Hematopoietic multipotent progenitor cell (in vitro differentiated cells): ENCODE data around the gene PATL1. TPM values are rescaled to one million over a fixed set of nuclear protein-coding genes. Genes with fewer than 3 reads are reported as not detected.
"Not testable (repeated sequence)": the region's sequence is repeated elsewhere in the genome, so short reads cannot be mapped to it uniquely, and the experiment has no call there.

Experiments used
- DNase-seq, 3 donors: peaks; one replicate each; pipeline ENCODE4 v3.0.0-alpha.2; 2011 to 2015; ENCODE audit warnings: low read depth in 2 of 3, low spot score in 2 of 3
- total RNA-seq: library from RNA; depleted of rRNA; stranded (reverse); fragments of >200 nt; gene quantifications from one replicate; pipeline ENCODE4 v1.2.3, GENCODE V29; 2012

PATL1 gene, protein sequence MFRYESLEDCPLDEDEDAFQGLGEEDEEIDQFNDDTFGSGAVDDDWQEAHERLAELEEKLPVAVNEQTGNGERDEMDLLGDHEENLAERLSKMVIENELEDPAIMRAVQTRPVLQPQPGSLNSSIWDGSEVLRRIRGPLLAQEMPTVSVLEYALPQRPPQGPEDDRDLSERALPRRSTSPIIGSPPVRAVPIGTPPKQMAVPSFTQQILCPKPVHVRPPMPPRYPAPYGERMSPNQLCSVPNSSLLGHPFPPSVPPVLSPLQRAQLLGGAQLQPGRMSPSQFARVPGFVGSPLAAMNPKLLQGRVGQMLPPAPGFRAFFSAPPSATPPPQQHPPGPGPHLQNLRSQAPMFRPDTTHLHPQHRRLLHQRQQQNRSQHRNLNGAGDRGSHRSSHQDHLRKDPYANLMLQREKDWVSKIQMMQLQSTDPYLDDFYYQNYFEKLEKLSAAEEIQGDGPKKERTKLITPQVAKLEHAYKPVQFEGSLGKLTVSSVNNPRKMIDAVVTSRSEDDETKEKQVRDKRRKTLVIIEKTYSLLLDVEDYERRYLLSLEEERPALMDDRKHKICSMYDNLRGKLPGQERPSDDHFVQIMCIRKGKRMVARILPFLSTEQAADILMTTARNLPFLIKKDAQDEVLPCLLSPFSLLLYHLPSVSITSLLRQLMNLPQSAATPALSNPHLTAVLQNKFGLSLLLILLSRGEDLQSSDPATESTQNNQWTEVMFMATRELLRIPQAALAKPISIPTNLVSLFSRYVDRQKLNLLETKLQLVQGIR
- total RNA-seq = 8.3 TPM

- DNase-seq = peak; percentile 96 to 100 (median 99)
These were observed at the start of gene PATL1 for GRCh38 chr11:59668950-59669610. Gene PATL1, minus strand, starts transcription at chr11:59669037. Its CDS starts 142 bp downstream, at chr11:59668895.

DNA sequence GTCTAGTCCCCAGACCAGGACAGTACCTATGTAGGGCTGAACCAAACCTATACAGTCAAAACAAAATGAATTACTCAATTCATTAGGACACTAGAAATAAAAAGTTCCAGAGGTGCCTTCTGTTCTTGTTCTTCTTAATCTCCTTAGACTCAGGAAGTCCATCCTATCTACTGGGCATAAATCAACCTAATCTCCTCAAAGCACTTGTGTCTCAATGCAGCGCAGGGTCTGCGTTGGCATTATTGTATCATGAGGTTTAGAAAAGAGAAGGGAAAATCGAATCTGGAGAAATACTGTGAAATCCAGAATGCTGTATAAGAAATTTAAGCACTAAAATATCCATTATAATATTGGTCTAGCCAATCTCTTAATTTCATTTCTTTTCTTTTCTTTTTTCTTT, 47.2 kb upstream of the PATL1 start:
- DNase-seq = peak in 1 of 3 donors; percentile 25

GRCh38 chr11:59713745-59714144, 44.9 kb upstream of the PATL1 start, which contains the start of gene OR10V1:
Gene OR10V1, minus strand, starts transcription at chr11:59713845. Its CDS starts 0 bp downstream, at chr11:59713845.
- DNase-seq = no peak

- DNase-seq = no peak
These were observed 41.5 kb upstream of the PATL1 start for GRCh38 chr11:59710136-59710847.

DNA sequence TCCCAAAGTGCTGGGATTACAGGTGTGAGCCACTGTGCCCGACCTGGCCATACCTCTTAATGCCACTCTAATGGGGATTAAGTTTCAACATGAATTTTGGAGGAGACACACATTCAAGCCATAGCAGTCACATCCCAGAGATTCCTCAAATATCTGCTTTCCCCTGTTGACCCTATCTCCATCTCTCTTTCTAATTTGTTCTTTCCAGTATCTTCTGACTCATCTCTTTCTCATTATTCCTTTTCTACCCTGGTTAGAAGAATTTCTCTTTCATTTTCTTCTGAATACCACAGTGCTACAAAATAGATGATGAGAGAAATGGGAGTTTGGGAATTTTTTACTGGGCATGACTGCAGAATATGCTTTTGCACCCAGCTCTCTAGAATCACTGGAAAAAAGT, 39.7 kb upstream of the PATL1 start:
- no peak for DNase-seq

GRCh38 chr11:59707371-59707770, 38.5 kb upstream of the PATL1 start:
- no peak for DNase-seq

DNA sequence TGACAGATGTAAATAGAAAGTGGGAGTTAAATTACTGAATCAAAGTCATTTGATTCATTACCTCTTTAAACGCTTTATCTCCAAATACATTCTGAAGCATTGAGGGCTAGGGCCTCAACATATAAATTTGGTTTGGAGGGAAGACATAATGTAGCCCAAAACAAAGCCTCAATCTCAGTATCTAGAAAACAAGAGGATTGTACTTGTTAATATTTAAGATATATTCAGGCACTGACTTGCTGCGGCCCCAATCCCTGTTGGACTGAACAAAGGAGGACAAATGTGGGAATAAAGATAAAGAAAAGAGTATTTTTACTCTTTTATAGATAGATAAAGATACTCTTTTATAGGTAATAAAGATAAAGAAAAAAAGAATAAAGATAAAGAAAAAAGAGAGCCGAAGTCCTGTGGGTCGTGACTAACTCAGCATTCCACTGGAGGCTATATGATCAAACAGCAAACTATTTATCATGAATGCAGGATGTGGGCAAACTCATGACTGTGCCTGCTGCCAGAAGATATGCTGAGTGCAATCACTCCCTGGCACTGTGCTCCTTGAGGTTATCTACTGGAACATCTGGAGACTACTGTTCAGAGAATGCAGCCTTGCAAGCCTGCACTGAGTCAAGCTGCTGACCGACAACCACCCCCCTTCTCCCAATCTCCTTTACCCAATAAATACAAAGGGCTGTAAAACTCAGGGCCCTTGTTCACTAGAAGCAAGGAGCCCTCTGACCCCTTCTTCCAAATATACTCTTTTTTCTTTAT, 37.9 kb upstream of the PATL1 start:
- DNase-seq = peak in 2 of 3 donors; percentile 36 to 40

GRCh38 chr11:59705294-59705693, 36.5 kb upstream of the PATL1 start:
- DNase-seq = no peak

DNA sequence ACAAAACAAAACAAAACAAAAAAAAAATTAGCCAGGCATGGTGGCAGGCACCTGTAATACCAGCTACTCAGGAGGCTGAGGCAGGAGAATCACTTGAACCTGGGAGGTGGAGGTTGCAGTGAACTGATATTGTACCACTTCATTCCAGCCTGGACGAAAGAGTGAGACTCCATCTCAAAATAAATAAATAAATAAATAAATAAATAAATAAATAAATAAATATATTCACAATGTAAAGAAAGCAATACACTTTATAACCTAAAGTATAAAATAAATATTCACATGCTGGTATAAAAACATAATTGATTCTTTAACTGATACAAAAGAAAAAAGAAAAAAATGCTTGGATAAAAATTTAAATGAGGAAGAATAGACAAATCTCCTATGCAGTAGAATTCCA, 34.7 kb upstream of the PATL1 start:
- DNase-seq = not testable (repeated sequence)

DNA sequence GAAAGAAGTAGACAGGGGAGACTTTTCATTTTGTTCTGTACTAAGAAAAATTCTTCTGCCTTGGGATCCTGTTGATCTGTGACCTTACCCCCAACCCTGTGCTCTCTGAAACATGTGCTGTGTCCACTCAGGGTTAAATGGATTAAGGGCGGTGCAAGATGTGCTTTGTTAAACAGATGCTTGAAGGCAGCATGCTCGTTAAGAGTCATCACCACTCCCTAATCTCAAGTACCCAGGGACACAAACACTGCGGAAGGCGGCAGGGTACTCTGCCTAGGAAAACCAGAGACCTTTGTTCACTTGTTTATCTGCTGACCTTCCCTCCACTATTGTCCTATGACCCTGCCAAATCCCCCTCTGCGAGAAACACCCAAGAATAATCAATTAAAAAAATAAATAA, 31.3 kb upstream of the PATL1 start:
- DNase-seq = not testable (repeated sequence)

DNA sequence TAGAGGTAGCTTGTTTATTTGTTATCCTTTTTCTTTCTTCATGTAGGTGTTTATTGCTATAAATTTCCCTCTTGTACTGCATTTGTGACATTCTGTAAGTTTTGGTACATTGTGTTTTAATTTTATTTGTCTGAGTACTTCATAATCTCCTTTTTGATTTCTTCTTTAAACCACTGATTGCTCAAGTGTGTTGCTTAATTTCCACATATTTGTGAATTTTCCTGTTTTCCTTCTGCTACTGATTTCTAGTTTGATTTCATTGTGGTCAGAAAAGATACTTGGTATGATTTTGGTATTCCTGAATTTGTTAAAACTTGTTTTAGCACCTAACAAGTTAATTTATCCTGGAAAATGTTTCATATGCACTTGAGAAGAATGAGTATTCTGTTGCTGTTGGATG, 29.7 kb upstream of the PATL1 start:
- DNase-seq = no peak

- no peak for DNase-seq
These were observed 24.1 kb upstream of the PATL1 start for GRCh38 chr11:59692915-59693314.

DNA sequence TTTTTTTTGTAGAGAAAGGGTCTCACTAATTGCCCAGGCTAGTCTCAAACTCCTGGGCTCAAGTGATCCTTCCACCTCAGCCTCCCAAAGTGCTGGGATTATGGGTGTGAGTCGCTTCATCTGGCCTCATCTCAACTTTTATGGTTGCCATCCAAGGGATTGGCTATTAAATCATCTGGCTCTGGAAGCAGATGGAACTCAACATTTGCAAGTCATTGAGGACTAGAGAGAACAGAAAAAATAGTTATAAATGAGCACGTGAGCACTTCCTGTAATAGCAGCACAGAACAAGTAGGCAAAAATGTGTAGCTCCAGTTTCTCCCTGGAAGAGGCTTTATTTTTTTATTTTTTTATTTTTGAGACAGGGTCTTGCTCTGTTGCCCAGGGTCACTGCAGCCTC, 22.3 kb upstream of the PATL1 start:
- no peak for DNase-seq

DNA sequence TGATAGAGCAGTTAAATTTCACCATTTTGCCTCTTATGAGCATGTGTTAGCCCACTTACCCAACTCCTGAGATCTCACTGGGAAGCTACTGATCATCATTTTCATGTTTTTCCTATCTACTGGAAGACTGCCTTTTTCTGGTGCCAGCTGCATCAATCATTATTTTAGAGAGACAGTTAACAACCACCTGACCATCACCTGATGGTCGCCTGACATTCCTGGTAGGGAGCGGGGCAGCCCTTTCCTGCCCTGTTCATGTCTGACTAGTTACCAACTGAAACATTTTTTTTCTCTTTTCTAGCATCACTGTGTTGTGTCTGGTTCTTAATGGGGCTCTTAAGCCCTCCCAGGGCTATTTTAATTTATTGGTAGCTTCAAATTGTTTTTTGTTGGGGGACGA, 20.2 kb upstream of the PATL1 start:
- DNase-seq = no peak

GRCh38 chr11:59681260-59681725, 12.5 kb upstream of the PATL1 start:
- not testable (repeated sequence) for DNase-seq

DNA sequence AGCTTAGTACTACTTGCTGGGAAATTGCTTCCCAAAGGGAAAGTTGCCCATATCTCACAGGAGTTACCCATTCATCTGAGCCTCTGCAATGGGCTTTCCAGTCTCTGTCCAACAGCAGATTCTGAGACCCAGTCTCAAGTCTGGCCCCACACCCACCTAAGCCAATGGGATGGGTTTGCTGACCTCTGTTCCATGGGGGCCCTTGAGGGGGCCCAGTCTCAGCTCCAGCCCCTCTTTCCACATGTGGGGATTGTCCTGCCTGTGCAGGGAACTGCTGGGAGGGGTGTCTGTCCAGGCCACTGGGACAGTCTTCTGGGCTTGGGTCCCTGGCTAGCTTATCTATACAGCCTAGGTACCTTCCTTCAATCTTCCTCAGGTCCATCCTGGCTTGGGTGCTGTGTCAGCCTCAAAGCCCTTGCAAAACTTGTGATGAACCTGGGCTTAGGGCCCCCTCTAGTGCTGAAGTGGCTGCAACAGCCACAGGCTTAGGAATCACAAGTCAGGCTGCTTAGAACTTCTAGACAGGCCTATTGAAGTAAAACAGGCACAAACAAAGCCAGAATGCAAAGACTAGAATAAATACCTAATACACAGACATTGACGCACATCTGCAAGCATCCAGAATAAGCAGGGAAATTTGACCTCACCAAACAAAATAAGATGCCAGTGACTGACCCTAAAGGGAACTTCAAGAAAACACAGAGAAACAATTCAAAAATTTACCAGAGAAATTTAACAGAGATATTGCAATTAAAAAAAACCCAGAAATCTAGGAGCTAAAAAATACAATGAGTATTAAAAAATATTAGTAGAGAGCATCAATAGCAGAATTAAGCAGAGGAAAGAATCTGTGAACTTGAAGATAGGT, 11.7 kb upstream of the PATL1 start:
- peak; percentile 16 to 86 (median 67) for DNase-seq

DNA sequence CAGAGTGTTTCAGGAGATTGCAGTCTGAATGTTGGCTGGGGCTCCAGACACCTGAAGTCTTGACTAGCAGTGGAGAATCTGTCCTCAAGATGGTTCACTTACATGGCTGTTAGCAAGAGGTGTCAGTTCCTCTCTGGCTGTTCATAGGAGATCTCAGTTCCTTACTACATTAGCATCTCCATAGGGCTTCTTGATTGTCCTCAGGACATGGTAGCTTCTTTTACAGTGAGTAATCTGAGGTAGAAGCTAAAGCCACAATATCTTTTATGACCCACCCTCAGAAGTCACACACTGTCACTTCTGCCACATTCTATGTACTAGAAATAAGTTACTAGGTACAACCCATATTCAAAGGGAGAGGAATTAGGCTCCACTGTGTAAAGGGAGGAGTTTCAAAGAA, 10.5 kb upstream of the PATL1 start:
- DNase-seq = no peak

DNA sequence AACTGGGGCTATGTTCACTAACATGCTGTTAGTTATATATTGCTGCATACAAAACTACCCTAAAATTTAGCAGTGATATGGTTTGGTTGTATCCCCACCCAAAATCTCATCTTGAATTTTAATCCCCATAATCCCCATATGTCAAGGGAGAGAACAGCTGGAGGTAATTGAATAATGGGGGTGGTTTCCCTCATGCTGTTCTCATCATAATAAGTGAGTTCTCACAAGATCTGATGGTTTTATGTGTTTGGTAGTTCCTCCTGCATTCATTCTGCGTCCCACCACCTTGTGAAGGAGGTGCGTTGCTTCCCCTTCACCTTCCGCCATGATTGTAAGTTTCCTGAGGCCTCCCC, 10.0 kb upstream of the PATL1 start:
- no peak for DNase-seq
